ENCODE measurements around the gene CACUL1.

DNA sequence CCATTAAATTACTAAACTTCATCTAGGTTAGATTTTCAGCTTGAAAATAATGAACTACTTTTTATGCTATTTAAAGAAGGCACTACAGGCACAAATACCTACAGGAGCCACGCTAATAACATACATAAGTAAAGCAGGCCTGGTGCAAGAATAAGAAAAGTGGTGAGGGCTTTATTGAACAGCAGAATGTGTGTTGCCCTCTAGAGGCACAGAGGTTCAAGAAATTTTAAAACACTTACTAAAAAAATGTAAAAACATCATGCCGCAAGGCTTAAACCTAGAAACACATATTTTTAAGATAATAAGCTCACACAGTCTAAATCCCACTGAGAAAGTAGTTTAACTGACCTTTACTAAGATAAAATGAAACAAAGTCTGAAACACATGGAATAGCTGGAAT, 20.3 kb downstream of the CACUL1 start:
- peak in 2 of 12 donors; percentile 19 to 29 for TF ChIP-seq CTCF (IDR thresholded peaks at IDR 0.05)
- TF ChIP-seq POLR2A (IDR thresholded peaks at IDR 0.05), result no peak

All from heart left ventricle (tissue), 13 donors.